Ishikawa (cell line): ENCODE data around the gene CDHR3.

Source experiments
- CEBPB ChIP-seq: IDR thresholded peaks from 2 replicates; pipeline ENCODE4 v1.6.1; 2012
- CREB1 ChIP-seq: IDR thresholded peaks from 2 replicates; pipeline ENCODE4 v1.6.1; 2012; ENCODE audit warnings: low read depth
- EGR1 ChIP-seq: IDR thresholded peaks from 2 replicates; pipeline ENCODE4 v1.6.1; 2012
- EP300 ChIP-seq: IDR thresholded peaks from 2 replicates; pipeline ENCODE4 v1.6.1; 2012; ENCODE audit warnings: borderline replicate concordance
- FOXM1 ChIP-seq: IDR thresholded peaks from 2 replicates; pipeline ENCODE4 v1.6.1; 2012; ENCODE audit warnings: low read depth, borderline replicate concordance
- NFIC ChIP-seq: IDR thresholded peaks from 2 replicates; pipeline ENCODE4 v1.6.1; 2012
- RAD21 ChIP-seq: IDR thresholded peaks from 2 replicates; pipeline ENCODE4 v1.6.1; 2012; ENCODE audit warnings: low read depth
- TAF1 ChIP-seq: IDR thresholded peaks from 2 replicates; pipeline ENCODE4 v1.6.1; 2012; ENCODE audit warnings: low read depth, mild to moderate bottlenecking
- TCF12 ChIP-seq: IDR thresholded peaks from 2 replicates; pipeline ENCODE4 v1.6.1; 2012; ENCODE audit warnings: low read depth
- TEAD4 ChIP-seq: IDR thresholded peaks from 2 replicates; pipeline ENCODE4 v1.6.1; 2012
- YY1 ChIP-seq: IDR thresholded peaks from 2 replicates; pipeline ENCODE4 v1.6.1; 2012; ENCODE audit warnings: low read depth
- ZBTB7A ChIP-seq: IDR thresholded peaks from 2 replicates; pipeline ENCODE4 v1.6.1; 2012; ENCODE audit warnings: low read depth
- TF ChIP-seq, protein P1 (sequence below): IDR thresholded peaks from 2 replicates; pipeline ENCODE4 v1.6.1; 2012; ENCODE audit warnings: low read depth, mild to moderate bottlenecking
- TF ChIP-seq, protein P2 (sequence below): IDR thresholded peaks from 2 replicates; pipeline ENCODE4 v1.6.1; 2012
- TF ChIP-seq, protein P3 (sequence below): IDR thresholded peaks from 2 replicates; pipeline ENCODE4 v1.6.1; 2012

Gene CDHR3

GRCh38 chr7:106012935-106013439, 49.9 kb downstream of the CDHR3 start:
- TF ChIP-seq TCF12, result no peak
- no peak for TF ChIP-seq RAD21
- no peak for TF ChIP-seq YY1
- TF ChIP-seq FOXM1, result no peak
- no peak for TF ChIP-seq CEBPB
- TF ChIP-seq NFIC, result no peak
- no peak for TF ChIP-seq TAF1
- no peak for TF ChIP-seq ZBTB7A
- TF ChIP-seq, protein P1, sequence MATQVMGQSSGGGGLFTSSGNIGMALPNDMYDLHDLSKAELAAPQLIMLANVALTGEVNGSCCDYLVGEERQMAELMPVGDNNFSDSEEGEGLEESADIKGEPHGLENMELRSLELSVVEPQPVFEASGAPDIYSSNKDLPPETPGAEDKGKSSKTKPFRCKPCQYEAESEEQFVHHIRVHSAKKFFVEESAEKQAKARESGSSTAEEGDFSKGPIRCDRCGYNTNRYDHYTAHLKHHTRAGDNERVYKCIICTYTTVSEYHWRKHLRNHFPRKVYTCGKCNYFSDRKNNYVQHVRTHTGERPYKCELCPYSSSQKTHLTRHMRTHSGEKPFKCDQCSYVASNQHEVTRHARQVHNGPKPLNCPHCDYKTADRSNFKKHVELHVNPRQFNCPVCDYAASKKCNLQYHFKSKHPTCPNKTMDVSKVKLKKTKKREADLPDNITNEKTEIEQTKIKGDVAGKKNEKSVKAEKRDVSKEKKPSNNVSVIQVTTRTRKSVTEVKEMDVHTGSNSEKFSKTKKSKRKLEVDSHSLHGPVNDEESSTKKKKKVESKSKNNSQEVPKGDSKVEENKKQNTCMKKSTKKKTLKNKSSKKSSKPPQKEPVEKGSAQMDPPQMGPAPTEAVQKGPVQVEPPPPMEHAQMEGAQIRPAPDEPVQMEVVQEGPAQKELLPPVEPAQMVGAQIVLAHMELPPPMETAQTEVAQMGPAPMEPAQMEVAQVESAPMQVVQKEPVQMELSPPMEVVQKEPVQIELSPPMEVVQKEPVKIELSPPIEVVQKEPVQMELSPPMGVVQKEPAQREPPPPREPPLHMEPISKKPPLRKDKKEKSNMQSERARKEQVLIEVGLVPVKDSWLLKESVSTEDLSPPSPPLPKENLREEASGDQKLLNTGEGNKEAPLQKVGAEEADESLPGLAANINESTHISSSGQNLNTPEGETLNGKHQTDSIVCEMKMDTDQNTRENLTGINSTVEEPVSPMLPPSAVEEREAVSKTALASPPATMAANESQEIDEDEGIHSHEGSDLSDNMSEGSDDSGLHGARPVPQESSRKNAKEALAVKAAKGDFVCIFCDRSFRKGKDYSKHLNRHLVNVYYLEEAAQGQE, result no peak
- TF ChIP-seq, protein P2, sequence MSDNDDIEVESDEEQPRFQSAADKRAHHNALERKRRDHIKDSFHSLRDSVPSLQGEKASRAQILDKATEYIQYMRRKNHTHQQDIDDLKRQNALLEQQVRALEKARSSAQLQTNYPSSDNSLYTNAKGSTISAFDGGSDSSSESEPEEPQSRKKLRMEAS, result no peak
- TF ChIP-seq, protein P3, sequence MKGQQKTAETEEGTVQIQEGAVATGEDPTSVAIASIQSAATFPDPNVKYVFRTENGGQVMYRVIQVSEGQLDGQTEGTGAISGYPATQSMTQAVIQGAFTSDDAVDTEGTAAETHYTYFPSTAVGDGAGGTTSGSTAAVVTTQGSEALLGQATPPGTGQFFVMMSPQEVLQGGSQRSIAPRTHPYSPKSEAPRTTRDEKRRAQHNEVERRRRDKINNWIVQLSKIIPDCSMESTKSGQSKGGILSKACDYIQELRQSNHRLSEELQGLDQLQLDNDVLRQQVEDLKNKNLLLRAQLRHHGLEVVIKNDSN, result no peak
- no peak for TF ChIP-seq EP300
- no peak for TF ChIP-seq EGR1
- no peak for TF ChIP-seq TEAD4
- no peak for TF ChIP-seq CREB1

GRCh38 chr7:106015381-106016218, 52.5 kb downstream of the CDHR3 start:
- TF ChIP-seq EP300 (no peak), CEBPB (no peak), FOXM1 (no peak), TEAD4 (no peak), YY1 (no peak), ZBTB7A (no peak), TCF12 (no peak), CREB1 (no peak), TAF1 (no peak), NFIC (no peak), EGR1 (no peak)
- TF ChIP-seq, protein P2, result no peak
- TF ChIP-seq, protein P3, result no peak

- no peak for TF ChIP-seq YY1
- no peak for TF ChIP-seq FOXM1
- no peak for TF ChIP-seq TEAD4
- TF ChIP-seq, protein P2, result no peak
- no peak for TF ChIP-seq CEBPB
- no peak for TF ChIP-seq RAD21
- TF ChIP-seq, protein P1, result no peak
- no peak for TF ChIP-seq EGR1
- TF ChIP-seq TCF12, result no peak
- TF ChIP-seq CREB1, result no peak
- TF ChIP-seq, protein P3, result no peak
- TF ChIP-seq TAF1, result no peak
- no peak for TF ChIP-seq NFIC
- no peak for TF ChIP-seq ZBTB7A
- TF ChIP-seq EP300, result no peak
Measured at GRCh38 chr7:106016331-106016730, 53.3 kb downstream of the CDHR3 start.

DNA sequence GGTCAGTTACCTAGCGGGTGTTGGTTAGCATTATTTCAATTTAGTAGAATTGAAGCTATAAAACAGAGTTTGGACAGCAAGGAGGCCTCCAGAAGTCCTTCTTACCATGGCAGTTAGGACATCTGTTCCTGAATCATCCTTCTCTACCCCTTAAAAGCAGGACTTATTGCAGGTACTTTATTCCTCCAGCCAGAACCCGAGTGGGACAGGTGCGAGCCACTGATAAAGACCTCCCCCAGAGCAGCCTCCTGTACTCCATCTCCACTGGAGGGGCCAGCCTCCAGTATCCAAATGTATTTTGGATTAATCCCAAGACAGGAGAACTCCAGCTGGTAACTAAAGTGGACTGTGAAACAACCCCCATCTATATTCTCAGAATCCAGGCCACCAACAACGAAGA, 54.6 kb downstream of the CDHR3 start:
- TF ChIP-seq EGR1 (no peak), NFIC (no peak), TEAD4 (no peak), YY1 (no peak), TAF1 (no peak), ZBTB7A (no peak), EP300 (no peak), RAD21 (no peak), TCF12 (no peak), FOXM1 (no peak), CREB1 (no peak), CEBPB (no peak)
- TF ChIP-seq, protein P2, result no peak
- TF ChIP-seq, protein P1, result no peak
